NCI-H2029 (cell line): ENCODE data around the gene FERMT1.
"Not testable (repeated sequence)": the region's sequence is repeated elsewhere in the genome, so short reads cannot be mapped to it uniquely, and the experiment has no call there.

Source experiments
- DNase-seq: peaks from one replicate; lab custom pipeline; 2025; lab: John Stamatoyannopoulos, UW

The FERMT1 gene

GRCh38 chr20:6116758-6117157 lies 6.1 kb downstream of the FERMT1 start:
- no peak for DNase-seq

- no peak for DNase-seq
These were observed 7.5 kb downstream of the FERMT1 start for GRCh38 chr20:6115221-6115895.

- DNase-seq = no peak
These were observed 8.1 kb downstream of the FERMT1 start for GRCh38 chr20:6114696-6115095.

GRCh38 chr20:6113951-6114350 lies 8.9 kb downstream of the FERMT1 start:
- DNase-seq = no peak

- DNase-seq = not testable (repeated sequence)
These were observed 9.9 kb downstream of the FERMT1 start for GRCh38 chr20:6112965-6113364.

- no peak for DNase-seq
These were observed 14.5 kb downstream of the FERMT1 start for GRCh38 chr20:6108330-6108729.

- DNase-seq = no peak
These were observed 18.2 kb downstream of the FERMT1 start for GRCh38 chr20:6104493-6105188.

GRCh38 chr20:6103301-6103700 lies 19.5 kb downstream of the FERMT1 start:
- no peak for DNase-seq

GRCh38 chr20:6101346-6101745 lies 21.5 kb downstream of the FERMT1 start:
- no peak for DNase-seq

GRCh38 chr20:6100246-6100645 lies 22.6 kb downstream of the FERMT1 start:
- DNase-seq = no peak

- DNase-seq = no peak
These were observed 23.0 kb downstream of the FERMT1 start for GRCh38 chr20:6099819-6100218.

GRCh38 chr20:6095409-6095808 lies 27.4 kb downstream of the FERMT1 start:
- DNase-seq = no peak

GRCh38 chr20:6094565-6094964 lies 28.3 kb downstream of the FERMT1 start:
- DNase-seq = no peak

- DNase-seq = no peak
These were observed 28.8 kb downstream of the FERMT1 start for GRCh38 chr20:6094063-6094462.

GRCh38 chr20:6091661-6092060 lies 31.2 kb downstream of the FERMT1 start:
- DNase-seq = no peak

GRCh38 chr20:6086868-6087267 lies 36.0 kb downstream of the FERMT1 start:
- DNase-seq = no peak

- no peak for DNase-seq
These were observed 38.9 kb downstream of the FERMT1 start for GRCh38 chr20:6083926-6084325.

- DNase-seq = no peak
These were observed 41.6 kb downstream of the FERMT1 start for GRCh38 chr20:6081236-6081635.

GRCh38 chr20:6079016-6079415 lies 43.8 kb downstream of the FERMT1 start:
- no peak for DNase-seq

- no peak for DNase-seq
These were observed 47.2 kb downstream of the FERMT1 start for GRCh38 chr20:6075428-6076219.

GRCh38 chr20:6074784-6075183 lies 48.0 kb downstream of the FERMT1 start:
- DNase-seq = no peak

GRCh38 chr20:6074145-6074561 lies 48.7 kb downstream of the FERMT1 start:
- DNase-seq = no peak
